HG02943 (cell line): Measurements from ENCODE around the gene CCNL2.

ENCODE experiments used
- ATAC-seq: cut with Tn5 transposase; IDR thresholded peaks from one replicate; pipeline ENCODE4 v1.9.1; 2021; ENCODE audit warnings: mild to moderate bottlenecking, low read depth, moderate library complexity; ENCODE audit not compliant: unreplicated experiment

CCNL2 gene

GRCh38 chr1:1359664-1360468 is 39.3 kb downstream of the CCNL2 start:
- no peak for ATAC-seq

- ATAC-seq, result no peak
Measured at GRCh38 chr1:1359308-1359663, 39.8 kb downstream of the CCNL2 start.

GRCh38 chr1:1358433-1359271 is 40.5 kb downstream of the CCNL2 start, which contains the start of gene MXRA8:
MXRA8 (minus strand) TSS chr1:1358555; CDS start chr1:1358504, 51 bp downstream.
- no peak for ATAC-seq

- ATAC-seq, result no peak
Measured at GRCh38 chr1:1357871-1358432, 41.2 kb downstream of the CCNL2 start.

- no peak for ATAC-seq
Measured at GRCh38 chr1:1356796-1357401, 42.2 kb downstream of the CCNL2 start.

GRCh38 chr1:1356166-1356795 is 42.9 kb downstream of the CCNL2 start:
- no peak for ATAC-seq

- no peak for ATAC-seq
Measured at GRCh38 chr1:1355416-1355815, 43.7 kb downstream of the CCNL2 start.

- ATAC-seq, result no peak
Measured at GRCh38 chr1:1354271-1355247, 44.6 kb downstream of the CCNL2 start.

GRCh38 chr1:1353389-1354151 is 45.6 kb downstream of the CCNL2 start:
- no peak for ATAC-seq

GRCh38 chr1:1352786-1353388 is 46.2 kb downstream of the CCNL2 start:
- no peak for ATAC-seq

- no peak for ATAC-seq
Measured at GRCh38 chr1:1351511-1352427, 47.4 kb downstream of the CCNL2 start.

GRCh38 chr1:1349256-1350012 is 49.7 kb downstream of the CCNL2 start, which contains the start of gene DVL1:
DVL1 (minus strand) TSS chr1:1349418; CDS start chr1:1349065, 353 bp downstream.
- ATAC-seq, result no peak

- no peak for ATAC-seq
Measured at GRCh38 chr1:1348420-1349255, 50.5 kb downstream of the CCNL2 start.

GRCh38 chr1:1347663-1348419 is 51.3 kb downstream of the CCNL2 start:
- ATAC-seq, result no peak
